ENCODE results near the gene AP4B1. TPM values are rescaled to one million over a fixed set of nuclear protein-coding genes. Genes with fewer than 3 reads are reported as not detected.
A peak's percentile ranks its signal among the peaks of the same experiment; 100 is the strongest.

AP4B1 gene
- total RNA-seq, 1 donor from 2014 or later, result 31.1 TPM

DNA sequence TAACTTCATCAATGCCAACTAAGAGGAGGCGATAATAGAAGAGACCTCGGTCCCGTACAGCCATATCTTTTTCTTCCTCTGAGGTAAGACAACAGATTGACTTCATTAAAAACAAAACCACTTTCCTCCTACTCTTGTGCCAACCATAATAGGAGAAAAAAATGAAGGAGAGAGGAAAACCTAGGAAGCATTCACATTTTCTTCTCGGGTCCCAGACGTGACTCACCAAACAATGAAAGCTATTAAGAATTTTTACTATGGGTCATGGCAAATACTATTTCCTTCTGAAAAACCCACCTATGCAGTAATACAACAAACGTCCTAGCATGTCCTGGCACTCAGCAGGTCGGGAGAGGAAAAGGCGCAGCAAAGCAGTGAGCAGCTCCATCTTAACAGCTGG is 8.6 kb downstream of the AP4B1 start:
- no peaks in the 10 kb centered on the region for H3K27me3 Mint-ChIP-seq (ENCODE audit: unreplicated experiment)
- TF ChIP-seq, protein P1, sequence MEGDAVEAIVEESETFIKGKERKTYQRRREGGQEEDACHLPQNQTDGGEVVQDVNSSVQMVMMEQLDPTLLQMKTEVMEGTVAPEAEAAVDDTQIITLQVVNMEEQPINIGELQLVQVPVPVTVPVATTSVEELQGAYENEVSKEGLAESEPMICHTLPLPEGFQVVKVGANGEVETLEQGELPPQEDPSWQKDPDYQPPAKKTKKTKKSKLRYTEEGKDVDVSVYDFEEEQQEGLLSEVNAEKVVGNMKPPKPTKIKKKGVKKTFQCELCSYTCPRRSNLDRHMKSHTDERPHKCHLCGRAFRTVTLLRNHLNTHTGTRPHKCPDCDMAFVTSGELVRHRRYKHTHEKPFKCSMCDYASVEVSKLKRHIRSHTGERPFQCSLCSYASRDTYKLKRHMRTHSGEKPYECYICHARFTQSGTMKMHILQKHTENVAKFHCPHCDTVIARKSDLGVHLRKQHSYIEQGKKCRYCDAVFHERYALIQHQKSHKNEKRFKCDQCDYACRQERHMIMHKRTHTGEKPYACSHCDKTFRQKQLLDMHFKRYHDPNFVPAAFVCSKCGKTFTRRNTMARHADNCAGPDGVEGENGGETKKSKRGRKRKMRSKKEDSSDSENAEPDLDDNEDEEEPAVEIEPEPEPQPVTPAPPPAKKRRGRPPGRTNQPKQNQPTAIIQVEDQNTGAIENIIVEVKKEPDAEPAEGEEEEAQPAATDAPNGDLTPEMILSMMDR (IDR thresholded peaks at IDR 0.05; ENCODE audit: partially characterized antibody, unreplicated experiment), result no peak
- H3K4me3 Mint-ChIP-seq (ENCODE audit: unreplicated experiment), result no peak overlapping the region
- no peaks in the 10 kb centered on the region for H3K9me3 Mint-ChIP-seq (ENCODE audit: unreplicated experiment)
- no peak for DNase-seq
- H3K4me1 Mint-ChIP-seq (ENCODE audit: low read depth, unreplicated experiment), result peaks cover 2% of the 10 kb centered on the region
- H3K27ac Mint-ChIP-seq (ENCODE audit: unreplicated experiment), result no peak overlapping the region
- H3K36me3 Mint-ChIP-seq (ENCODE audit: unreplicated experiment), result no peaks in the 10 kb centered on the region

DNA sequence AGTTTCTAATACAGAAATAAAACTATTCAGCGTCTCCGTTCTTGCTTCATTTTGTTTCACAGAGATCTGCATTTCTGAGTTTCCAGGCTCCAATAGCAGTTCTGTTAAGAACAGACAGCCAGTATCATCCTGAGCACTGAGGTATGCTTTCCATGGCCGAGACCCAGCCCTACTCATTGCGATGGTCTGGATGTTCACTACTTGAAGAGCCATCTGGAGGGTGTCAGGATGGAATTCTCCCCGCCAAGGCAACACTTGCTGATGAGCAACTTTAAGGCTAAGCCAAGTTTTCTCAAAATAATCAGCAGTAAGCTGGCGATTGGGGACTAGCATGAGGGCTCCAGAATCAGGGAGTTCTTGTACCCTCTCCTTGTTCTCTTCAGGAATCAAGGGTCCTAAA is 9.5 kb downstream of the AP4B1 start:
- no peak overlapping the region for H3K4me3 Mint-ChIP-seq (ENCODE audit: unreplicated experiment)
- TF ChIP-seq, protein P1 (IDR thresholded peaks at IDR 0.05; ENCODE audit: partially characterized antibody, unreplicated experiment), result no peak
- no peaks in the 10 kb centered on the region for H3K9me3 Mint-ChIP-seq (ENCODE audit: unreplicated experiment)
- no peaks in the 10 kb centered on the region for H3K27me3 Mint-ChIP-seq (ENCODE audit: unreplicated experiment)
- no peak for DNase-seq
- no peaks in the 10 kb centered on the region for H3K36me3 Mint-ChIP-seq (ENCODE audit: unreplicated experiment)
- peaks cover 2% of the 10 kb centered on the region for H3K4me1 Mint-ChIP-seq (ENCODE audit: low read depth, unreplicated experiment)
- H3K27ac Mint-ChIP-seq (ENCODE audit: unreplicated experiment), result no peak overlapping the region

DNA sequence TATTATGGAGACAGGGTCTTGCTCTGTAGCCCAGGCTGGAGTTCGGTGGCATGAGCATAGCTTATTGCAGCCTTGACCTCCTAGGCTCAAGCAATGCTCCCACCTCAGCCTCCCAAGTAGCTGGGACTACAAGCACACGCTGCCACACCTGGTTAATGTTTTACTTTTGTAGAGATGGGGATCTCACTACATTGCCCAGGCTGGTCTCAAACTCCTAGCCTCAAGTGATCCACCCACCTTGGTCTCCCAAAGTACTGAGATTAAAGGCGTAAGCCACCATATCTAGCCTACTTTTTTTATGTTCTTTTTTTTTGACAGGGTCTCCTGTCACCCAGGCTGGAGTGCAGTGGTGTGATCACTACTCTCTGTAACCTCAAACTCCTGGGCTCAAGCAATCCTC is 11.3 kb downstream of the AP4B1 start:
- H3K27me3 Mint-ChIP-seq (ENCODE audit: unreplicated experiment), result no peaks in the 10 kb centered on the region

DNA sequence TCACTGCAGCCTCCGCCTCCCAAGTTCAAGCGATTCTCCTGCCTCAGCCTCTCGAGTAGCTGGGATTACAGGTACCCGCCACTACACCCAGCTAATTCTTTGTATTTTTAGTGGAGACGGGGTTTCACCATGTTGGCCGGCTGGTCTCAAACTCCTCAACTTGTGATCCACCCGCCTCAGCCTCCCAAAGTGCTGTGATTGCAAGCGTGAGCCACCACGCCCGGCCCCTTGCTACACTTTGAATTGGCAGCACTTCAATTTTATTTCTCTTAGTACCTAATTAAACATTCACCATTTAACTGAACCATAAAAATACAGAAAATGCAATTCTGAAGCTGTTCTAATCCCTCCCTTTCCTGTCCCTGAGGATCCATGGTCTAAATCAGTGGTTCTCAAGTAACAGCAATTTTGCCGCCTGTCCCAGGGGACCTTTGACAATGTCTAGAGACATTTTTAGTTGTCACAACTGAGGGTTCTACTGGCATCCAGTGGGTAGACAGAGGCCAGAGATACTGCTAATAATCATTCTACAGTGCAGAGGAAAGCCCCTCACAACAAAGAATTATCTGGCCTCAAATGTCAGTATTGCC is 12.9 kb downstream of the AP4B1 start:
- Mint-ChIP-seq H3K4me3 (ENCODE audit: unreplicated experiment) (no peak overlapping the region), H3K4me1 (ENCODE audit: low read depth, unreplicated experiment) (peaks cover 2% of the 10 kb centered on the region), H3K36me3 (ENCODE audit: unreplicated experiment) (no peaks in the 10 kb centered on the region), H3K27me3 (ENCODE audit: unreplicated experiment) (no peaks in the 10 kb centered on the region), H3K27ac (ENCODE audit: unreplicated experiment) (no peak overlapping the region), H3K9me3 (ENCODE audit: unreplicated experiment) (no peaks in the 10 kb centered on the region)
- TF ChIP-seq, protein P1 (IDR thresholded peaks at IDR 0.05; ENCODE audit: partially characterized antibody, unreplicated experiment), result no peak
- DNase-seq, result peak; percentile 24

More for the DNA sequence above, 11.3 kb downstream of the AP4B1 start:
- Mint-ChIP-seq H3K27ac (ENCODE audit: unreplicated experiment) (no peak overlapping the region), H3K36me3 (ENCODE audit: unreplicated experiment) (no peaks in the 10 kb centered on the region), H3K9me3 (ENCODE audit: unreplicated experiment) (no peaks in the 10 kb centered on the region), H3K4me3 (ENCODE audit: unreplicated experiment) (no peak overlapping the region), H3K4me1 (ENCODE audit: low read depth, unreplicated experiment) (peaks cover 2% of the 10 kb centered on the region)
- no peak for DNase-seq
- TF ChIP-seq, protein P1 (IDR thresholded peaks at IDR 0.05; ENCODE audit: partially characterized antibody, unreplicated experiment), result no peak

DNA sequence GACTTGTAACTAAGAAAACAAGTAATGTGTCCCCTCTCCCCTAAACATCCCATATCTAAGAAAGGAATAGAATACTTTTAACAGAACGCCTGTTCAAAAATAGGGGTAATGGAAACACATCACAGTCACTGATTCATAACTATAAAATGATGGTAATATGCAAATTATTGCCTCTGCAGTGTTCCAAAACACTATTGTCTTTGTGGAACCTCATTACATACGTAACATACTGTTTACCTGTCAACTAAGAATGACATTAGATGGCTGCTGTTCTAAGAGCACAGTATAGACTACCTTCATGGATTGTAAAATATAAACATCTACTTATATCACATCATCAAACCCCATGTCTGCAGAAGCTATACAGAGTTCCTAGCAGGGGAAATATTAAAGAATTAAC is 13.8 kb downstream of the AP4B1 start:
- no peaks in the 10 kb centered on the region for H3K36me3 Mint-ChIP-seq (ENCODE audit: unreplicated experiment)

More for the DNA sequence above, 13.8 kb downstream of the AP4B1 start:
- Mint-ChIP-seq H3K9me3 (ENCODE audit: unreplicated experiment) (no peaks in the 10 kb centered on the region), H3K27me3 (ENCODE audit: unreplicated experiment) (no peaks in the 10 kb centered on the region), H3K27ac (ENCODE audit: unreplicated experiment) (no peak overlapping the region), H3K4me1 (ENCODE audit: low read depth, unreplicated experiment) (peaks cover 2% of the 10 kb centered on the region), H3K4me3 (ENCODE audit: unreplicated experiment) (no peak overlapping the region)
- DNase-seq, result no peak
- TF ChIP-seq, protein P1 (IDR thresholded peaks at IDR 0.05; ENCODE audit: partially characterized antibody, unreplicated experiment), result no peak
